ENCODE data around the gene IQSEC1.

Gene IQSEC1

GRCh38 chr3:12963231-12963896 is 109.9 kb downstream of the IQSEC1 start:
- no peak overlapping the region for H3K27ac ChIP-seq
- no peak for DNase-seq (ENCODE audit: low spot score)
- no peak for TF ChIP-seq CTCF (conservative IDR thresholded peaks at IDR 0.05; ENCODE audit: low read depth)
- ChIA-PET CTCF (no interaction called here), POLR2A (ENCODE audit: low non-redundant PET) (no interaction called here)

- H3K27ac ChIP-seq, result no peak overlapping the region
- TF ChIP-seq CTCF (conservative IDR thresholded peaks at IDR 0.05; ENCODE audit: low read depth), result no peak
- no peak for DNase-seq (ENCODE audit: low spot score)
- POLR2A ChIA-PET (ENCODE audit: low non-redundant PET), result no interaction called here
- CTCF ChIA-PET, result no interaction called here
Observed at GRCh38 chr3:12962292-12962691, 110.9 kb downstream of the IQSEC1 start.

- POLR2A ChIA-PET (ENCODE audit: low non-redundant PET), result no interaction called here
- no peak overlapping the region for H3K27ac ChIP-seq
- no peak for DNase-seq (ENCODE audit: low spot score)
- TF ChIP-seq CTCF (conservative IDR thresholded peaks at IDR 0.05; ENCODE audit: low read depth), result no peak
- CTCF ChIA-PET, result no interaction called here
Observed at GRCh38 chr3:12961697-12962036, 111.6 kb downstream of the IQSEC1 start.

GRCh38 chr3:12961007-12961696 is 112.1 kb downstream of the IQSEC1 start:
- DNase-seq (ENCODE audit: low spot score), result no peak
- no peak for TF ChIP-seq CTCF (conservative IDR thresholded peaks at IDR 0.05; ENCODE audit: low read depth)
- CTCF ChIA-PET, result interaction anchor here (0.6 kb wide), 1 partner anchor 281 kb away, joined by 3 read pairs; no protein-coding TSS in a partner anchor
- POLR2A ChIA-PET (ENCODE audit: low non-redundant PET), result no interaction called here
- H3K27ac ChIP-seq, result no peak overlapping the region

- DNase-seq (ENCODE audit: low spot score), result no peak
- no peak overlapping the region for H3K27ac ChIP-seq
- no peak for TF ChIP-seq CTCF (conservative IDR thresholded peaks at IDR 0.05; ENCODE audit: low read depth)
- ChIA-PET POLR2A (ENCODE audit: low non-redundant PET) (no interaction called here), CTCF (no interaction called here)
Observed at GRCh38 chr3:12960497-12960896, 112.7 kb downstream of the IQSEC1 start.

GRCh38 chr3:12959838-12960378 is 113.3 kb downstream of the IQSEC1 start:
- no peak for DNase-seq (ENCODE audit: low spot score)
- TF ChIP-seq CTCF (conservative IDR thresholded peaks at IDR 0.05; ENCODE audit: low read depth), result no peak
- CTCF ChIA-PET, result no interaction called here
- POLR2A ChIA-PET (ENCODE audit: low non-redundant PET), result no interaction called here
- no peak overlapping the region for H3K27ac ChIP-seq
